ENCODE data around the gene NEUROD4.
A peak's percentile ranks its signal among the peaks of the same experiment; 100 is the strongest.

NEUROD4 gene

GRCh38 chr12:54989829-54990228 is 29.9 kb upstream of the NEUROD4 start:
- ATAC-seq (no peak), DNase-seq (ENCODE audit: low spot score in 2 of 2) (no peak)
- Mint-ChIP-seq H3K4me3 (peak overlapping the region; percentile 62), H3K27ac (peak overlapping the region; percentile 79), H3K9me3 (no peaks in the 10 kb centered on the region), H3K4me1 (peaks cover 46% of the 10 kb centered on the region), H3K36me3 (no peaks in the 10 kb centered on the region)

GRCh38 chr12:54991161-54991990 is 28.4 kb upstream of the NEUROD4 start:
- DNase-seq (ENCODE audit: low spot score in 2 of 2), result peak in 1 of 2 donors; percentile 69
- H3K4me1 Mint-ChIP-seq, result peaks cover 37% of the 10 kb centered on the region

GRCh38 chr12:54991991-54992375 is 27.8 kb upstream of the NEUROD4 start:
- DNase-seq (ENCODE audit: low spot score in 2 of 2), result peak in 1 of 2 donors; percentile 55
- peak; percentile 37 for ATAC-seq
- Mint-ChIP-seq H3K36me3 (no peaks in the 10 kb centered on the region), H3K4me1 (peaks cover 37% of the 10 kb centered on the region), H3K4me3 (peak overlapping the region; percentile 62), H3K27ac (no peak overlapping the region), H3K9me3 (no peaks in the 10 kb centered on the region)

More at GRCh38 chr12:54991161-54991990, 28.4 kb upstream of the NEUROD4 start:
- Mint-ChIP-seq H3K4me3 (peak overlapping the region; percentile 62), H3K27ac (peak overlapping the region; percentile 79), H3K36me3 (no peaks in the 10 kb centered on the region), H3K9me3 (no peaks in the 10 kb centered on the region)
- ATAC-seq, result peak; percentile 81

- no peaks in the 10 kb centered on the region for H3K36me3 Mint-ChIP-seq
- ATAC-seq, result peak; percentile 74
- H3K9me3 Mint-ChIP-seq, result no peaks in the 10 kb centered on the region
- no peak overlapping the region for H3K4me3 Mint-ChIP-seq
- peaks cover 36% of the 10 kb centered on the region for H3K4me1 Mint-ChIP-seq
- no peak overlapping the region for H3K27ac Mint-ChIP-seq
- peak; percentile 25 to 71 for DNase-seq (ENCODE audit: low spot score in 2 of 2)
Observed at GRCh38 chr12:54993181-54993835, 26.5 kb upstream of the NEUROD4 start.

GRCh38 chr12:54996205-54996604 is 23.6 kb upstream of the NEUROD4 start:
- H3K9me3 Mint-ChIP-seq, result no peaks in the 10 kb centered on the region
- peaks cover 9% of the 10 kb centered on the region for H3K4me1 Mint-ChIP-seq
- no peaks in the 10 kb centered on the region for H3K36me3 Mint-ChIP-seq
- DNase-seq (ENCODE audit: low spot score in 2 of 2) (no peak), ATAC-seq (no peak)
- H3K4me3 Mint-ChIP-seq, result no peak overlapping the region
- no peak overlapping the region for H3K27ac Mint-ChIP-seq

- H3K4me3 Mint-ChIP-seq, result no peak overlapping the region
- H3K27ac Mint-ChIP-seq, result no peak overlapping the region
- ATAC-seq, result no peak
- no peaks in the 10 kb centered on the region for H3K9me3 Mint-ChIP-seq
- no peaks in the 10 kb centered on the region for H3K36me3 Mint-ChIP-seq
- no peak for DNase-seq (ENCODE audit: low spot score in 2 of 2)
- H3K4me1 Mint-ChIP-seq, result no peaks in the 10 kb centered on the region
Observed at GRCh38 chr12:54997929-54998522, 21.7 kb upstream of the NEUROD4 start.

- Mint-ChIP-seq H3K9me3 (no peaks in the 10 kb centered on the region), H3K4me1 (no peaks in the 10 kb centered on the region), H3K27ac (no peak overlapping the region), H3K36me3 (no peaks in the 10 kb centered on the region), H3K4me3 (no peak overlapping the region)
- ATAC-seq (no peak), DNase-seq (ENCODE audit: low spot score in 2 of 2) (no peak)
Observed at GRCh38 chr12:54998958-54999510, 20.7 kb upstream of the NEUROD4 start.

GRCh38 chr12:55001198-55001868 is 18.4 kb upstream of the NEUROD4 start:
- Mint-ChIP-seq H3K4me1 (no peaks in the 10 kb centered on the region), H3K4me3 (no peak overlapping the region), H3K27ac (no peak overlapping the region), H3K9me3 (no peaks in the 10 kb centered on the region), H3K36me3 (no peaks in the 10 kb centered on the region)
- no peak for ATAC-seq
- no peak for DNase-seq (ENCODE audit: low spot score in 2 of 2)

- no peak for ATAC-seq
- no peak overlapping the region for H3K4me3 Mint-ChIP-seq
- no peaks in the 10 kb centered on the region for H3K36me3 Mint-ChIP-seq
- no peak overlapping the region for H3K27ac Mint-ChIP-seq
- DNase-seq (ENCODE audit: low spot score in 2 of 2), result no peak
- no peaks in the 10 kb centered on the region for H3K4me1 Mint-ChIP-seq
- H3K9me3 Mint-ChIP-seq, result peaks cover 4% of the 10 kb centered on the region
Observed at GRCh38 chr12:55002355-55002754, 17.4 kb upstream of the NEUROD4 start.

GRCh38 chr12:55008944-55009585 is 10.7 kb upstream of the NEUROD4 start:
- Mint-ChIP-seq H3K27ac (no peak overlapping the region), H3K4me1 (no peaks in the 10 kb centered on the region), H3K36me3 (no peaks in the 10 kb centered on the region), H3K4me3 (no peak overlapping the region), H3K9me3 (peaks cover 10% of the 10 kb centered on the region)
- DNase-seq (ENCODE audit: low spot score in 2 of 2), result no peak
- ATAC-seq, result no peak

GRCh38 chr12:55017416-55017925 is 2.3 kb upstream of the NEUROD4 start:
- H3K4me1 Mint-ChIP-seq, result peaks cover 8% of the 10 kb centered on the region

GRCh38 chr12:55024575-55024974 is 4.8 kb downstream of the NEUROD4 start:
- Mint-ChIP-seq H3K4me1 (peaks cover 8% of the 10 kb centered on the region), H3K27ac (no peak overlapping the region), H3K36me3 (no peaks in the 10 kb centered on the region), H3K9me3 (no peaks in the 10 kb centered on the region), H3K4me3 (no peak overlapping the region)
- ATAC-seq (no peak), DNase-seq (ENCODE audit: low spot score in 2 of 2) (no peak)

More at GRCh38 chr12:55017416-55017925, 2.3 kb upstream of the NEUROD4 start:
- H3K27ac Mint-ChIP-seq, result no peak overlapping the region
- ATAC-seq, result no peak
- no peak overlapping the region for H3K4me3 Mint-ChIP-seq
- H3K9me3 Mint-ChIP-seq, result peaks cover 5% of the 10 kb centered on the region
- no peak for DNase-seq (ENCODE audit: low spot score in 2 of 2)
- H3K36me3 Mint-ChIP-seq, result no peaks in the 10 kb centered on the region

GRCh38 chr12:55025508-55025907 is 5.7 kb downstream of the NEUROD4 start:
- Mint-ChIP-seq H3K4me1 (no peaks in the 10 kb centered on the region), H3K9me3 (no peaks in the 10 kb centered on the region), H3K4me3 (no peak overlapping the region), H3K27ac (no peak overlapping the region), H3K36me3 (no peaks in the 10 kb centered on the region)
- ATAC-seq (no peak), DNase-seq (ENCODE audit: low spot score in 2 of 2) (no peak)

- ATAC-seq, result no peak
- H3K27ac Mint-ChIP-seq, result no peak overlapping the region
Observed at GRCh38 chr12:55034218-55034617, 14.4 kb downstream of the NEUROD4 start.

More at GRCh38 chr12:55034218-55034617, 14.4 kb downstream of the NEUROD4 start:
- peaks cover 26% of the 10 kb centered on the region for H3K4me1 Mint-ChIP-seq
- H3K9me3 Mint-ChIP-seq, result no peaks in the 10 kb centered on the region
- no peak for DNase-seq (ENCODE audit: low spot score in 2 of 2)
- H3K36me3 Mint-ChIP-seq, result no peaks in the 10 kb centered on the region
- no peak overlapping the region for H3K4me3 Mint-ChIP-seq
